Measurements from ENCODE around the gene NDUFAF7.
"Not testable (repeated sequence)": the region's sequence is repeated elsewhere in the genome, so short reads cannot be mapped to it uniquely, and the experiment has no call there.

The NDUFAF7 gene

GRCh38 chr2:37215250-37215649, 16.2 kb upstream of the NDUFAF7 start:
- no peak overlapping the region for H3K9ac ChIP-seq (ENCODE audit: low read length)

GRCh38 chr2:37219046-37219445, 12.4 kb upstream of the NDUFAF7 start:
- Histone ChIP-seq H3K9me3 (ENCODE audit: control insufficient read depth, insufficient read depth, low read depth, low read length) (no peaks in the 10 kb centered on the region), H3K9ac (ENCODE audit: low read length) (no peak overlapping the region), H3K36me3 (ENCODE audit: control insufficient read depth, insufficient read depth, low read length) (peaks cover 90% of the 10 kb centered on the region), H3K4me1 (ENCODE audit: control insufficient read depth, insufficient read depth, low read length) (peaks cover 3% of the 10 kb centered on the region), H3K27ac (ENCODE audit: low read depth, low read length) (no peak overlapping the region), H3K4me3 (ENCODE audit: low read depth, low read length) (no peak overlapping the region), H3K27me3 (ENCODE audit: control insufficient read depth, insufficient read depth, low read length) (no peaks in the 10 kb centered on the region)

More at GRCh38 chr2:37215250-37215649, 16.2 kb upstream of the NDUFAF7 start:
- Histone ChIP-seq H3K4me1 (ENCODE audit: control insufficient read depth, insufficient read depth, low read length) (no peaks in the 10 kb centered on the region; the same call in 1 of the 2 replicates), H3K27ac (ENCODE audit: low read depth, low read length) (peak overlapping the region; percentile 4; the same call in 1 of the 2 replicates), H3K4me3 (ENCODE audit: low read depth, low read length) (no peak overlapping the region), H3K27me3 (ENCODE audit: control insufficient read depth, insufficient read depth, low read length) (no peaks in the 10 kb centered on the region), H3K9me3 (ENCODE audit: control insufficient read depth, insufficient read depth, low read depth, low read length) (peaks cover 1% of the 10 kb centered on the region), H3K36me3 (ENCODE audit: control insufficient read depth, insufficient read depth, low read length) (peaks cover 91% of the 10 kb centered on the region)

GRCh38 chr2:37223131-37223530, 8.3 kb upstream of the NDUFAF7 start:
- no peak overlapping the region for H3K4me3 ChIP-seq (ENCODE audit: low read depth, low read length)
- peaks cover 33% of the 10 kb centered on the region for H3K4me1 ChIP-seq (ENCODE audit: control insufficient read depth, insufficient read depth, low read length)
- no peak overlapping the region for H3K9ac ChIP-seq (ENCODE audit: low read length)
- H3K27me3 ChIP-seq (ENCODE audit: control insufficient read depth, insufficient read depth, low read length) = no peaks in the 10 kb centered on the region
- 0 out of 2 replicates have a peak overlapping the region, but pooled peaks have one; percentile 1 for H3K27ac ChIP-seq (ENCODE audit: low read depth, low read length)
- H3K9me3 ChIP-seq (ENCODE audit: control insufficient read depth, insufficient read depth, low read depth, low read length) = no peaks in the 10 kb centered on the region
- peaks cover 78% of the 10 kb centered on the region for H3K36me3 ChIP-seq (ENCODE audit: control insufficient read depth, insufficient read depth, low read length)

- Histone ChIP-seq H3K27me3 (ENCODE audit: control insufficient read depth, insufficient read depth, low read length) (no peaks in the 10 kb centered on the region), H3K4me3 (ENCODE audit: low read depth, low read length) (peak overlapping the region; percentile 46; the same call in 1 of the 2 replicates), H3K27ac (ENCODE audit: low read depth, low read length) (0 out of 2 replicates have a peak overlapping the region, but pooled peaks have one; percentile 93), H3K9me3 (ENCODE audit: control insufficient read depth, insufficient read depth, low read depth, low read length) (no peaks in the 10 kb centered on the region), H3K9ac (ENCODE audit: low read length) (no peak overlapping the region), H3K4me1 (ENCODE audit: control insufficient read depth, insufficient read depth, low read length) (peaks cover 41% of the 10 kb centered on the region), H3K36me3 (ENCODE audit: control insufficient read depth, insufficient read depth, low read length) (peaks cover 77% of the 10 kb centered on the region)
Observed at GRCh38 chr2:37224063-37224462, 7.4 kb upstream of the NDUFAF7 start.

- Histone ChIP-seq H3K27ac (ENCODE audit: low read depth, low read length) (peak overlapping the region; percentile 93), H3K9ac (ENCODE audit: low read length) (peak overlapping the region; percentile 82), H3K36me3 (ENCODE audit: control insufficient read depth, insufficient read depth, low read length) (peaks cover 71% of the 10 kb centered on the region), H3K4me3 (ENCODE audit: low read depth, low read length) (peak overlapping the region; percentile 46), H3K4me1 (ENCODE audit: control insufficient read depth, insufficient read depth, low read length) (peaks cover 46% of the 10 kb centered on the region)
- not testable (repeated sequence) for H3K9me3 ChIP-seq (ENCODE audit: control insufficient read depth, insufficient read depth, low read depth, low read length); H3K27me3 ChIP-seq (ENCODE audit: control insufficient read depth, insufficient read depth, low read length)
Observed at GRCh38 chr2:37225129-37225528, 6.3 kb upstream of the NDUFAF7 start.

GRCh38 chr2:37226863-37227262, 4.6 kb upstream of the NDUFAF7 start:
- peaks cover 55% of the 10 kb centered on the region for H3K36me3 ChIP-seq (ENCODE audit: control insufficient read depth, insufficient read depth, low read length)
- peaks cover 46% of the 10 kb centered on the region for H3K4me1 ChIP-seq (ENCODE audit: control insufficient read depth, insufficient read depth, low read length)
- H3K9me3 ChIP-seq (ENCODE audit: control insufficient read depth, insufficient read depth, low read depth, low read length) = no peaks in the 10 kb centered on the region
- peak overlapping the region; percentile 82 for H3K9ac ChIP-seq (ENCODE audit: low read length)
- H3K27ac ChIP-seq (ENCODE audit: low read depth, low read length) = peak overlapping the region; percentile 93
- H3K4me3 ChIP-seq (ENCODE audit: low read depth, low read length) = peak overlapping the region; percentile 48
- no peaks in the 10 kb centered on the region for H3K27me3 ChIP-seq (ENCODE audit: control insufficient read depth, insufficient read depth, low read length)

- peaks cover 54% of the 10 kb centered on the region for H3K4me1 ChIP-seq (ENCODE audit: control insufficient read depth, insufficient read depth, low read length)
- peaks cover 49% of the 10 kb centered on the region for H3K36me3 ChIP-seq (ENCODE audit: control insufficient read depth, insufficient read depth, low read length)
- H3K9me3 ChIP-seq (ENCODE audit: control insufficient read depth, insufficient read depth, low read depth, low read length) = no peaks in the 10 kb centered on the region
- H3K9ac ChIP-seq (ENCODE audit: low read length) = no peak overlapping the region
- no peaks in the 10 kb centered on the region for H3K27me3 ChIP-seq (ENCODE audit: control insufficient read depth, insufficient read depth, low read length)
- H3K27ac ChIP-seq (ENCODE audit: low read depth, low read length) = no peak overlapping the region
- H3K4me3 ChIP-seq (ENCODE audit: low read depth, low read length) = 0 out of 2 replicates have a peak overlapping the region, but pooled peaks have one; percentile 92
Observed at GRCh38 chr2:37228788-37229187, 2.7 kb upstream of the NDUFAF7 start.

GRCh38 chr2:37230581-37230980, 877 bp upstream of the NDUFAF7 start:
- H3K9me3 ChIP-seq (ENCODE audit: control insufficient read depth, insufficient read depth, low read depth, low read length) = no peaks in the 10 kb centered on the region
- no peaks in the 10 kb centered on the region for H3K27me3 ChIP-seq (ENCODE audit: control insufficient read depth, insufficient read depth, low read length)
- H3K4me1 ChIP-seq (ENCODE audit: control insufficient read depth, insufficient read depth, low read length) = peaks cover 39% of the 10 kb centered on the region
- H3K36me3 ChIP-seq (ENCODE audit: control insufficient read depth, insufficient read depth, low read length) = peaks cover 52% of the 10 kb centered on the region
- peak overlapping the region; percentile 92 for H3K4me3 ChIP-seq (ENCODE audit: low read depth, low read length)
- H3K9ac ChIP-seq (ENCODE audit: low read length) = peak overlapping the region; percentile 93
- H3K27ac ChIP-seq (ENCODE audit: low read depth, low read length) = peak overlapping the region; percentile 72

- Histone ChIP-seq H3K9ac (ENCODE audit: low read length) (peak overlapping the region; percentile 93), H3K9me3 (ENCODE audit: control insufficient read depth, insufficient read depth, low read depth, low read length) (no peaks in the 10 kb centered on the region), H3K4me1 (ENCODE audit: control insufficient read depth, insufficient read depth, low read length) (peaks cover 29% of the 10 kb centered on the region), H3K36me3 (ENCODE audit: control insufficient read depth, insufficient read depth, low read length) (peaks cover 58% of the 10 kb centered on the region), H3K27me3 (ENCODE audit: control insufficient read depth, insufficient read depth, low read length) (no peaks in the 10 kb centered on the region), H3K4me3 (ENCODE audit: low read depth, low read length) (peak overlapping the region; percentile 92), H3K27ac (ENCODE audit: low read depth, low read length) (peak overlapping the region; percentile 72; the same call in 1 of the 2 replicates)
Observed at GRCh38 chr2:37232131-37232933, 874 bp downstream of the NDUFAF7 start.

GRCh38 chr2:37243435-37243834, 12.0 kb downstream of the NDUFAF7 start:
- peaks cover 93% of the 10 kb centered on the region for H3K36me3 ChIP-seq (ENCODE audit: control insufficient read depth, insufficient read depth, low read length)

GRCh38 chr2:37244017-37244416, 12.6 kb downstream of the NDUFAF7 start:
- Histone ChIP-seq H3K9me3 (ENCODE audit: control insufficient read depth, insufficient read depth, low read depth, low read length) (no peaks in the 10 kb centered on the region), H3K36me3 (ENCODE audit: control insufficient read depth, insufficient read depth, low read length) (peaks cover 93% of the 10 kb centered on the region), H3K27ac (ENCODE audit: low read depth, low read length) (no peak overlapping the region), H3K27me3 (ENCODE audit: control insufficient read depth, insufficient read depth, low read length) (no peaks in the 10 kb centered on the region), H3K9ac (ENCODE audit: low read length) (no peak overlapping the region), H3K4me3 (ENCODE audit: low read depth, low read length) (no peak overlapping the region), H3K4me1 (ENCODE audit: control insufficient read depth, insufficient read depth, low read length) (no peaks in the 10 kb centered on the region)

More at GRCh38 chr2:37243435-37243834, 12.0 kb downstream of the NDUFAF7 start:
- H3K9ac ChIP-seq (ENCODE audit: low read length) = no peak overlapping the region
- no peaks in the 10 kb centered on the region for H3K9me3 ChIP-seq (ENCODE audit: control insufficient read depth, insufficient read depth, low read depth, low read length)
- no peak overlapping the region for H3K4me3 ChIP-seq (ENCODE audit: low read depth, low read length)
- no peaks in the 10 kb centered on the region for H3K4me1 ChIP-seq (ENCODE audit: control insufficient read depth, insufficient read depth, low read length)
- no peak overlapping the region for H3K27ac ChIP-seq (ENCODE audit: low read depth, low read length)
- no peaks in the 10 kb centered on the region for H3K27me3 ChIP-seq (ENCODE audit: control insufficient read depth, insufficient read depth, low read length)

Data from HUES6 (cell line).